ENCODE measurements around the gene DENND1B.

- TF ChIP-seq CTCF (conservative IDR thresholded peaks at IDR 0.05; ENCODE audit: low read length) (no peak), EZH2phosphoT487 (IDR thresholded peaks at IDR 0.05; ENCODE audit: borderline replicate concordance) (no peak)
Measured at GRCh38 chr1:197664391-197664790, 110.9 kb downstream of the DENND1B start.
